ENCODE results near the gene GRN.

GRCh38 chr17:44379887-44380286, 34.8 kb downstream of the GRN start:
- TF ChIP-seq CTCF (conservative IDR thresholded peaks at IDR 0.05; ENCODE audit: low read depth, low read length), result no peak
- TF ChIP-seq EZH2phosphoT487 (IDR thresholded peaks at IDR 0.05; ENCODE audit: borderline replicate concordance, low read length), result no peak
- no peak for TF ChIP-seq EZH2 (IDR thresholded peaks at IDR 0.05; ENCODE audit: low read length, unreplicated experiment)
